HG03060 (cell line): Measurements from ENCODE around the gene CD27.

Source experiments
- ATAC-seq: cut with Tn5 transposase; IDR thresholded peaks from one replicate; pipeline ENCODE4 v1.9.1; 2021; ENCODE audit warnings: low read depth, moderate number of reproducible peaks; ENCODE audit not compliant: unreplicated experiment

CD27 gene

GRCh38 chr12:6434205-6435140 lies 10.3 kb upstream of the CD27 start:
- ATAC-seq = no peak

- ATAC-seq = no peak
Measured at GRCh38 chr12:6435961-6436715, 8.6 kb upstream of the CD27 start.

- no peak for ATAC-seq
Measured at GRCh38 chr12:6437586-6437985, 7.2 kb upstream of the CD27 start.

GRCh38 chr12:6438345-6438744 lies 6.4 kb upstream of the CD27 start:
- no peak for ATAC-seq

GRCh38 chr12:6440391-6440790 lies 4.4 kb upstream of the CD27 start:
- no peak for ATAC-seq

- ATAC-seq = no peak
Measured at GRCh38 chr12:6442836-6443235, 1.9 kb upstream of the CD27 start.

- ATAC-seq = no peak
Measured at GRCh38 chr12:6443361-6443983, 1.3 kb upstream of the CD27 start.

GRCh38 chr12:6444031-6444430 lies 724 bp upstream of the CD27 start:
- no peak for ATAC-seq

- no peak for ATAC-seq
Measured at GRCh38 chr12:6450091-6450868, 5.5 kb downstream of the CD27 start.

GRCh38 chr12:6450869-6451347 lies 6.2 kb downstream of the CD27 start:
- ATAC-seq = no peak

GRCh38 chr12:6451348-6452244 lies 6.8 kb downstream of the CD27 start, which contains the start of gene TAPBPL:
Gene TAPBPL, plus strand, starts transcription at chr12:6452042. Its CDS starts 207 bp downstream, at chr12:6452249.
- peak; percentile 52 for ATAC-seq

GRCh38 chr12:6452245-6452943 lies 7.6 kb downstream of the CD27 start:
- no peak for ATAC-seq

GRCh38 chr12:6452944-6453630 lies 8.3 kb downstream of the CD27 start:
- ATAC-seq = no peak

- no peak for ATAC-seq
Measured at GRCh38 chr12:6457220-6457945, 12.6 kb downstream of the CD27 start.

GRCh38 chr12:6458281-6459003 lies 13.7 kb downstream of the CD27 start:
- ATAC-seq = no peak

- ATAC-seq = no peak
Measured at GRCh38 chr12:6459004-6459337, 14.2 kb downstream of the CD27 start.
